GM18867 (cell line): ENCODE results near the gene PLEKHA7.
A peak's percentile ranks its signal among the peaks of the same experiment; 100 is the strongest.

ENCODE experiments used
- ATAC-seq: cut with Tn5 transposase; IDR thresholded peaks from one replicate; pipeline ENCODE4 v1.9.1; 2021; ENCODE audit warnings: mild to moderate bottlenecking, moderate library complexity; ENCODE audit not compliant: unreplicated experiment

Gene PLEKHA7

GRCh38 chr11:16758382-16759024 lies 255.7 kb downstream of the PLEKHA7 start:
- ATAC-seq = no peak

- no peak for ATAC-seq
Measured at GRCh38 chr11:16750417-16750816, 263.8 kb downstream of the PLEKHA7 start.

GRCh38 chr11:16749666-16750065 lies 264.5 kb downstream of the PLEKHA7 start:
- ATAC-seq = no peak

GRCh38 chr11:16749092-16749491 lies 265.1 kb downstream of the PLEKHA7 start:
- no peak for ATAC-seq

- ATAC-seq = no peak
Measured at GRCh38 chr11:16745950-16746605, 268.1 kb downstream of the PLEKHA7 start.

- ATAC-seq = no peak
Measured at GRCh38 chr11:16744128-16744725, 270.0 kb downstream of the PLEKHA7 start.

GRCh38 chr11:16743478-16743877 lies 270.7 kb downstream of the PLEKHA7 start:
- ATAC-seq = no peak

GRCh38 chr11:16741473-16741872 lies 272.7 kb downstream of the PLEKHA7 start:
- no peak for ATAC-seq

GRCh38 chr11:16738947-16739815 lies 275.0 kb downstream of the PLEKHA7 start:
- peak; percentile 1 for ATAC-seq

GRCh38 chr11:16738193-16738946 lies 275.8 kb downstream of the PLEKHA7 start, which contains the start of gene C11orf58:
Gene C11orf58, plus strand, starts transcription at chr11:16738647. Its CDS starts 132 bp downstream, at chr11:16738779.
- ATAC-seq = peak; percentile 97

GRCh38 chr11:16737818-16738192 lies 276.4 kb downstream of the PLEKHA7 start:
- ATAC-seq = peak; percentile 11
